Measurements from ENCODE around the gene CCL25. TPM values are rescaled to one million over a fixed set of nuclear protein-coding genes. Genes with fewer than 3 reads are reported as not detected.

Gene CCL25
- total and polyA plus RNA-seq, 2 experiments from 2014 or later = 0.52 to 0.73 TPM

DNA sequence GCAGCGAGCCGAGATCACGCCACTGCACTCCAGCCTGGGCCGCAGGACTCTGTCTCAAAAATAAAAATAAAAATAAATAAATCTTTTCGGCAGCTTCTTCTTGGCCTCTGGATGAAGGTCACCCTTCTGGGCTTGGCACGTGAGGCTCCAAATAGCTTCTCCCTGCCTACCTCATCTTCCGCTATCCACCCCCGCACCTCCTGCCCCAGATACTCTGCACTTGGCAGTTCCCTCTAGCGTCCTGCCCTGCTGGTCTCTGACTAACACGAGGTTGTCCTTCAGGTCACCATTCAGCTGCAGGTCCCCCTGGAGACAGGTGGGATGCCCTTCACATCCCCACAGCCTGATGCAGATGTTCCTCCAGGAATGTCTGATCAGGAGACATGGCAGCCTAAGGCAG is 8.5 kb upstream of the CCL25 start:
- H3K4me1 Mint-ChIP-seq = no peaks in the 10 kb centered on the region; the same call in 2 of the 3 replicates
- no peak for DNase-seq (ENCODE audit: low spot score)
- ATAC-seq = no peak
- TF ChIP-seq CTCF (conservative IDR thresholded peaks at IDR 0.05; ENCODE audit: low read depth in 2 of 2) (no peak), EZH2 (IDR thresholded peaks at IDR 0.05; ENCODE audit: low read depth, unreplicated experiment) (no peak), CREB1 (CRISPR knock-in tag; IDR thresholded peaks at IDR 0.05; ENCODE audit: low read depth) (no peak), JUNB (IDR thresholded peaks at IDR 0.05; ENCODE audit: unreplicated experiment) (no peak)
- no peaks in the 10 kb centered on the region for H4K20me1 ChIP-seq (replicated peaks; ENCODE audit: insufficient read depth)
- no peaks in the 10 kb centered on the region for H3K36me3 ChIP-seq (ENCODE audit: insufficient read depth)
- no peak overlapping the region for H3K4me3 ChIP-seq
- no peaks in the 10 kb centered on the region for H3K36me3 Mint-ChIP-seq (ENCODE audit: low read depth)
- no peak overlapping the region for H3K27ac ChIP-seq (ENCODE audit: low read depth)
- H2AFZ ChIP-seq = no peak overlapping the region
- H3K9me2 ChIP-seq (ENCODE audit: insufficient read depth) = no peaks in the 10 kb centered on the region
- H3K79me2 ChIP-seq (replicated peaks; ENCODE audit: insufficient read depth) = no peaks in the 10 kb centered on the region
- H3K4me1 ChIP-seq (ENCODE audit: insufficient read depth) = no peaks in the 10 kb centered on the region
- H3K27me3 ChIP-seq (ENCODE audit: insufficient read depth) = no peaks in the 10 kb centered on the region
- H3K27me3 Mint-ChIP-seq (ENCODE audit: insufficient read depth, low read depth, poor library complexity) = peaks cover 3% of the 10 kb centered on the region
- H3K27ac Mint-ChIP-seq = no peak overlapping the region
- H3F3A ChIP-seq (replicated peaks; ENCODE audit: low read depth) = no peaks in the 10 kb centered on the region
- H3K4me2 ChIP-seq = no peak overlapping the region
- no peak overlapping the region; the same call in 2 of the 3 replicates for H3K4me3 Mint-ChIP-seq
- H3K9me3 Mint-ChIP-seq = no peaks in the 10 kb centered on the region

DNA sequence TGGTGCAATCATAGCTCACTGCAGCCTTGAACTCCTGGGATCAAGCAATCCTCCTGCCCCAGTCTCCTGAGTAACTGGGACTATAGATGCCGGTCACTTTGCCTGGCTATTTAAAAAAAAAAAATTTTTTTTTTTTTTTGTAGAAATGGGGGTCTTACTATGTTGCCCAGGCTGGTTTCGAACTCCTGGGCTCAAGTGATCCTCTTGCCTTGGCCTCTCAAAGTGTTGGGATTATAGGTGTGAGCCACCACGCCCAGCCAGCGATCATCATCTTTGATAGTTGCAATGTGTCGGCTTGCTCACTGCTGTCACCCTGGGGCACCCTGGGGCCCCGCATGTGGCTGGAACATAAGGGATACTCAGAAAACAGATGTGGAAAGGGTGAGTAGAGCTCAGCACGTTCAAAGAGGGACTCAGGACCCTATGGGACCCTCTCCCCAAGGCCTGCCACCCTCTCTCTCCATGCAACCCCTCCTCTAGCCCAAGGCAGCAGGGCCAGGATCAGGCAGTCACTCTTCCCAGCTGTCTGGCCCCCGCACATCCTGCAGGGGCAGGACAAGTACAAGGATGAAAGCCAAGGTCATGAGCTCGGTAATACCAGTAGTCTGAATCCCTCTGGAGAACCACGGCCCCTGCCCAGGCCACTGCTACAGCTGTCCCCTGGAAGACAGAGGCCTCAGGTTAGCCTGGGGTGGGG is 6.5 kb upstream of the CCL25 start:
- no peak for ATAC-seq
- Histone ChIP-seq H3K27me3 (ENCODE audit: insufficient read depth) (peaks cover 5% of the 10 kb centered on the region; the same call in 1 of the 2 replicates), H4K20me1 (replicated peaks; ENCODE audit: insufficient read depth) (no peaks in the 10 kb centered on the region), H3K4me1 (ENCODE audit: insufficient read depth) (no peaks in the 10 kb centered on the region), H3K9me2 (ENCODE audit: insufficient read depth) (no peaks in the 10 kb centered on the region), H3K79me2 (replicated peaks; ENCODE audit: insufficient read depth) (no peaks in the 10 kb centered on the region), H3K27ac (ENCODE audit: low read depth) (no peak overlapping the region), H3K4me3 (no peak overlapping the region), H2AFZ (no peak overlapping the region), H3K36me3 (ENCODE audit: insufficient read depth) (no peaks in the 10 kb centered on the region), H3K4me2 (no peak overlapping the region), H3F3A (replicated peaks; ENCODE audit: low read depth) (0 out of 2 replicates have a peak, but pooled peaks cover 3% of the 10 kb centered on the region)
- Mint-ChIP-seq H3K27me3 (ENCODE audit: insufficient read depth, low read depth, poor library complexity) (peaks cover 16% of the 10 kb centered on the region), H3K4me3 (no peak overlapping the region), H3K9me3 (no peaks in the 10 kb centered on the region), H3K36me3 (ENCODE audit: low read depth) (no peaks in the 10 kb centered on the region), H3K4me1 (no peaks in the 10 kb centered on the region; the same call in 2 of the 3 replicates), H3K27ac (no peak overlapping the region)
- no peak for DNase-seq (ENCODE audit: low spot score)
- no peak for TF ChIP-seq STAT1 (IDR thresholded peaks at IDR 0.05; ENCODE audit: unreplicated experiment)
- TF ChIP-seq POLR2AphosphoS5 (IDR thresholded peaks at IDR 0.05; ENCODE audit: low read depth) = no peak
- TF ChIP-seq ZNF114 (CRISPR knock-in tag; IDR thresholded peaks at IDR 0.05) = no peak
- no peak for TF ChIP-seq ETS1 (IDR thresholded peaks at IDR 0.05)
- TF ChIP-seq JUNB (IDR thresholded peaks at IDR 0.05; ENCODE audit: unreplicated experiment) = no peak
- TF ChIP-seq EZH2 (IDR thresholded peaks at IDR 0.05; ENCODE audit: low read depth, unreplicated experiment) = no peak
- TF ChIP-seq CREB1 (CRISPR knock-in tag; IDR thresholded peaks at IDR 0.05; ENCODE audit: low read depth) = no peak
- no peak for TF ChIP-seq NANOG (IDR thresholded peaks at IDR 0.05; ENCODE audit: borderline replicate concordance)
- TF ChIP-seq ZNF331 (CRISPR knock-in tag; IDR thresholded peaks at IDR 0.05; ENCODE audit: low read depth) = no peak
- no peak for TF ChIP-seq EZH2phosphoT487 (IDR thresholded peaks at IDR 0.05; ENCODE audit: unreplicated experiment)
- TF ChIP-seq, protein P1, sequence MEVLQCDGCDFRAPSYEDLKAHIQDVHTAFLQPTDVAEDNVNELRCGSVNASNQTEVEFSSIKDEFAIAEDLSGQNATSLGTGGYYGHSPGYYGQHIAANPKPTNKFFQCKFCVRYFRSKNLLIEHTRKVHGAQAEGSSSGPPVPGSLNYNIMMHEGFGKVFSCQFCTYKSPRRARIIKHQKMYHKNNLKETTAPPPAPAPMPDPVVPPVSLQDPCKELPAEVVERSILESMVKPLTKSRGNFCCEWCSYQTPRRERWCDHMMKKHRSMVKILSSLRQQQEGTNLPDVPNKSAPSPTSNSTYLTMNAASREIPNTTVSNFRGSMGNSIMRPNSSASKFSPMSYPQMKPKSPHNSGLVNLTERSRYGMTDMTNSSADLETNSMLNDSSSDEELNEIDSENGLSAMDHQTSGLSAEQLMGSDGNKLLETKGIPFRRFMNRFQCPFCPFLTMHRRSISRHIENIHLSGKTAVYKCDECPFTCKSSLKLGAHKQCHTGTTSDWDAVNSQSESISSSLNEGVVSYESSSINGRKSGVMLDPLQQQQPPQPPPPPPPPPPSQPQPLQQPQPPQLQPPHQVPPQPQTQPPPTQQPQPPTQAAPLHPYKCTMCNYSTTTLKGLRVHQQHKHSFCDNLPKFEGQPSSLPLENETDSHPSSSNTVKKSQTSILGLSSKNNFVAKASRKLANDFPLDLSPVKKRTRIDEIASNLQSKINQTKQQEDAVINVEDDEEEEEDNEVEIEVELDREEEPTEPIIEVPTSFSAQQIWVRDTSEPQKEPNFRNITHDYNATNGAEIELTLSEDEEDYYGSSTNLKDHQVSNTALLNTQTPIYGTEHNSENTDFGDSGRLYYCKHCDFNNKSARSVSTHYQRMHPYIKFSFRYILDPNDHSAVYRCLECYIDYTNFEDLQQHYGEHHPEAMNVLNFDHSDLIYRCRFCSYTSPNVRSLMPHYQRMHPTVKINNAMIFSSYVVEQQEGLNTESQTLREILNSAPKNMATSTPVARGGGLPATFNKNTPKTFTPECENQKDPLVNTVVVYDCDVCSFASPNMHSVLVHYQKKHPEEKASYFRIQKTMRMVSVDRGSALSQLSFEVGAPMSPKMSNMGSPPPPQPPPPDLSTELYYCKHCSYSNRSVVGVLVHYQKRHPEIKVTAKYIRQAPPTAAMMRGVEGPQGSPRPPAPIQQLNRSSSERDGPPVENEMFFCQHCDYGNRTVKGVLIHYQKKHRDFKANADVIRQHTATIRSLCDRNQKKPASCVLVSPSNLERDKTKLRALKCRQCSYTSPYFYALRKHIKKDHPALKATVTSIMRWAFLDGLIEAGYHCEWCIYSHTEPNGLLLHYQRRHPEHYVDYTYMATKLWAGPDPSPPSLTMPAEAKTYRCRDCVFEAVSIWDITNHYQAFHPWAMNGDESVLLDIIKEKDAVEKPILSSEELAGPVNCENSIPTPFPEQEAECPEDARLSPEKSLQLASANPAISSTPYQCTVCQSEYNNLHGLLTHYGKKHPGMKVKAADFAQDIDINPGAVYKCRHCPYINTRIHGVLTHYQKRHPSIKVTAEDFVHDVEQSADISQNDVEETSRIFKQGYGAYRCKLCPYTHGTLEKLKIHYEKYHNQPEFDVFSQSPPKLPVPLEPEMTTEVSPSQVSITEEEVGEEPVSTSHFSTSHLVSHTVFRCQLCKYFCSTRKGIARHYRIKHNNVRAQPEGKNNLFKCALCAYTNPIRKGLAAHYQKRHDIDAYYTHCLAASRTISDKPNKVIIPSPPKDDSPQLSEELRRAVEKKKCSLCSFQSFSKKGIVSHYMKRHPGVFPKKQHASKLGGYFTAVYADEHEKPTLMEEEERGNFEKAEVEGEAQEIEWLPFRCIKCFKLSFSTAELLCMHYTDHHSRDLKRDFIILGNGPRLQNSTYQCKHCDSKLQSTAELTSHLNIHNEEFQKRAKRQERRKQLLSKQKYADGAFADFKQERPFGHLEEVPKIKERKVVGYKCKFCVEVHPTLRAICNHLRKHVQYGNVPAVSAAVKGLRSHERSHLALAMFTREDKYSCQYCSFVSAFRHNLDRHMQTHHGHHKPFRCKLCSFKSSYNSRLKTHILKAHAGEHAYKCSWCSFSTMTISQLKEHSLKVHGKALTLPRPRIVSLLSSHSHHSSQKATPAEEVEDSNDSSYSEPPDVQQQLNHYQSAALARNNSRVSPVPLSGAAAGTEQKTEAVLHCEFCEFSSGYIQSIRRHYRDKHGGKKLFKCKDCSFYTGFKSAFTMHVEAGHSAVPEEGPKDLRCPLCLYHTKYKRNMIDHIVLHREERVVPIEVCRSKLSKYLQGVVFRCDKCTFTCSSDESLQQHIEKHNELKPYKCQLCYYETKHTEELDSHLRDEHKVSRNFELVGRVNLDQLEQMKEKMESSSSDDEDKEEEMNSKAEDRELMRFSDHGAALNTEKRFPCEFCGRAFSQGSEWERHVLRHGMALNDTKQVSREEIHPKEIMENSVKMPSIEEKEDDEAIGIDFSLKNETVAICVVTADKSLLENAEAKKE (CRISPR knock-in tag; IDR thresholded peaks at IDR 0.05) = no peak
